Subcutaneous adipose tissue (tissue), 4 donors: ENCODE measurements around the gene AJUBA. TPM values are rescaled to one million over a fixed set of nuclear protein-coding genes. Genes with fewer than 3 reads are reported as not detected.

Experiments used
- total RNA-seq, 4 donors: library from RNA; depleted of rRNA; stranded (reverse); fragments of >200 nt; gene quantifications; one replicate each; pipeline ENCODE4 v1.1.0, GENCODE V29; 2016

The AJUBA gene
- total RNA-seq, 4 donors from 2014 or later: 1.8 to 7.2 (median 4.7) TPM

Other genes starting within 250 kb of the AJUBA start
- 100 to 1,000 TPM in 1 of 4 donors, 10 to 100 TPM in 3; 81.9 to 102 (median 87.5) TPM for gene OXA1L, start 215.9 kb downstream of the AJUBA start, total RNA-seq
- gene SLC7A7, start 167.1 kb downstream of the AJUBA start, total RNA-seq: 100 to 1,000 TPM in 1 of 4 donors, 10 to 100 TPM in 3; 11.7 to 136 (median 44.0) TPM
- 10 to 100 TPM; 13.9 to 55.6 (median 31.2) TPM for gene MRPL52, start 152.7 kb downstream of the AJUBA start, total RNA-seq
- 100 to 1,000 TPM; 134 to 284 (median 217) TPM for gene MMP14, start 146.0 kb downstream of the AJUBA start, total RNA-seq
- gene LRP10, start 110.8 kb downstream of the AJUBA start, total RNA-seq: 10 to 100 TPM; 38.8 to 87.0 (median 80.8) TPM
- 1 to 10 TPM in 1 of 4 donors, under 1 TPM in 1, not detected in 2; 0.34 to 1.5 TPM for gene REM2, start 99.3 kb downstream of the AJUBA start, total RNA-seq
- gene RBM23, start 63.4 kb downstream of the AJUBA start, total RNA-seq: 100 to 1,000 TPM in 2 of 4 donors, 10 to 100 TPM in 2; 41.7 to 694 (median 368) TPM
- 10 to 100 TPM; 26.5 to 41.6 (median 35.1) TPM for gene PRMT5, start 53.2 kb downstream of the AJUBA start, total RNA-seq
- 10 to 100 TPM; 27.4 to 72.1 (median 66.7) TPM for gene HAUS4, start 25.5 kb downstream of the AJUBA start, total RNA-seq
- 10 to 100 TPM in 3 of 4 donors, 1 to 10 TPM in 1; 6.8 to 13.9 (median 12.3) TPM for gene C14orf93, start 27.6 kb upstream of the AJUBA start, total RNA-seq
- gene PSMB5, start 52.3 kb upstream of the AJUBA start, total RNA-seq: 100 to 1,000 TPM in 2 of 4 donors, 10 to 100 TPM in 2; 81.6 to 131 (median 104) TPM
- gene PSMB11, start 59.7 kb upstream of the AJUBA start, total RNA-seq: not detected
- 1 to 10 TPM; 1.5 to 4.1 (median 1.8) TPM for gene CDH24, start 75.0 kb upstream of the AJUBA start, total RNA-seq
- gene ACIN1, start 112.6 kb upstream of the AJUBA start, total RNA-seq: 100 to 1,000 TPM in 2 of 4 donors, 10 to 100 TPM in 2; 89.6 to 124 (median 109) TPM
- gene C14orf119, start 113.0 kb upstream of the AJUBA start, total RNA-seq: 10 to 100 TPM; 22.3 to 45.0 (median 41.7) TPM
- gene CIROP, start 122.4 kb upstream of the AJUBA start, total RNA-seq: not detected
- under 1 TPM in 1 of 4 donors, not detected in 3; 0.68 TPM for gene CEBPE, start 136.7 kb upstream of the AJUBA start, total RNA-seq
- gene SLC7A8, start 201.1 kb upstream of the AJUBA start, total RNA-seq: 10 to 100 TPM; 45.7 to 83.8 (median 61.4) TPM